Measurements from ENCODE around the gene IYD. TPM values are rescaled to one million over a fixed set of nuclear protein-coding genes. Genes with fewer than 3 reads are reported as not detected.
A peak's percentile ranks its signal among the peaks of the same experiment; 100 is the strongest.

IYD gene
- total and polyA plus RNA-seq, 9 of the 15 experiments (the other 6 are each of a cell fraction or from before 2014, with no cell fraction given) = not detected

DNA sequence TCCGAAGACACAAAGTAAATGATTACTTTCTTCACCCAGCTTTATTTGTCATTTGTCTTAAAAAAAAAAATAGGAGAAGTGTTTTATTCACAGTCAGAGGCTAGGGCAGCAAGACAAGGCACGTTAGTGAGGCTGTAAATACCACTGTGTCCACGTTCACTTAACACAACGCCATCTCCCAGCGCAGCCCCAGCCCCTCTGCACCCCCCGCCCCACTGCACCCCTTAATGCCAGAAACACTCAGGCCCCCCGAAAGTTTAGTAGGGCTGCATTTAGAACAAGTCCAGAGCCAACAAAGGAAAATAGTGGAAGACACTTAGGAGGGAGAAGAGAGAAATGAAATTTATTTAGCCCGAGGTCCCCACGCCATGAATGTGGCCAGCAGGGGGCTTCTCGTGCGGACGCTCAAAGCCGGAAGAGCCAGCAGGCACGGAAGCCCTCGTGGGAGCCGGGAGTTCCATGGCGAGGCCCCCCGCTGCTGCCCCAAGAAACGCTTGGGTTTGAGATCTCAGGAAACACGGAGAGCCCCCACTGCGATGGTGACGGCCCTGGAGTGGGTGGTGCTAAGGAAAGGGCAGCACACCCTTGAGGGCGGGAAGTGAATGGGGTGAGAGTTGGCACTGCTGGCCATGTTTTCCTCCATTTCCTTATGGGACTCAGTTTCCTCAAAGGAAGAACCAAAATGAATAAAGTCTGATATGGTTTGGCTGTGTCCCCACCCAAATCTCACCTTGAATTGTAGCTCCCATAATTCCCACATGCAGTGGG, 50.2 kb downstream of the IYD start (continued):
- TF ChIP-seq, protein P1, sequence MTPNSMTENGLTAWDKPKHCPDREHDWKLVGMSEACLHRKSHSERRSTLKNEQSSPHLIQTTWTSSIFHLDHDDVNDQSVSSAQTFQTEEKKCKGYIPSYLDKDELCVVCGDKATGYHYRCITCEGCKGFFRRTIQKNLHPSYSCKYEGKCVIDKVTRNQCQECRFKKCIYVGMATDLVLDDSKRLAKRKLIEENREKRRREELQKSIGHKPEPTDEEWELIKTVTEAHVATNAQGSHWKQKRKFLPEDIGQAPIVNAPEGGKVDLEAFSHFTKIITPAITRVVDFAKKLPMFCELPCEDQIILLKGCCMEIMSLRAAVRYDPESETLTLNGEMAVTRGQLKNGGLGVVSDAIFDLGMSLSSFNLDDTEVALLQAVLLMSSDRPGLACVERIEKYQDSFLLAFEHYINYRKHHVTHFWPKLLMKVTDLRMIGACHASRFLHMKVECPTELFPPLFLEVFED (CRISPR knock-in tag; conservative IDR thresholded peaks at IDR 0.05) = 0 out of 2 replicates have a peak, but pooled peaks have one; percentile 18
- TF ChIP-seq EHMT2 (IDR thresholded peaks at IDR 0.05) = peak; percentile 80; the same call in 1 of the 2 replicates
- TF ChIP-seq, protein P2, sequence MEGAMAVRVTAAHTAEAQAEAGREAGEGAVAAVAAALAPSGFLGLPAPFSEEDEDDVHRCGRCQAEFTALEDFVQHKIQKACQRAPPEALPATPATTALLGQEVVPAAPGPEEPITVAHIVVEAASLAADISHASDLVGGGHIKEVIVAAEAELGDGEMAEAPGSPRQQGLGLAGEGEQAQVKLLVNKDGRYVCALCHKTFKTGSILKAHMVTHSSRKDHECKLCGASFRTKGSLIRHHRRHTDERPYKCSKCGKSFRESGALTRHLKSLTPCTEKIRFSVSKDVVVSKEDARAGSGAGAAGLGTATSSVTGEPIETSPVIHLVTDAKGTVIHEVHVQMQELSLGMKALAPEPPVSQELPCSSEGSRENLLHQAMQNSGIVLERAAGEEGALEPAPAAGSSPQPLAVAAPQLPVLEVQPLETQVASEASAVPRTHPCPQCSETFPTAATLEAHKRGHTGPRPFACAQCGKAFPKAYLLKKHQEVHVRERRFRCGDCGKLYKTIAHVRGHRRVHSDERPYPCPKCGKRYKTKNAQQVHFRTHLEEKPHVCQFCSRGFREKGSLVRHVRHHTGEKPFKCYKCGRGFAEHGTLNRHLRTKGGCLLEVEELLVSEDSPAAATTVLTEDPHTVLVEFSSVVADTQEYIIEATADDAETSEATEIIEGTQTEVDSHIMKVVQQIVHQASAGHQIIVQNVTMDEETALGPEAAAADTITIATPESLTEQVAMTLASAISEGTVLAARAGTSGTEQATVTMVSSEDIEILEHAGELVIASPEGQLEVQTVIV (CRISPR knock-in tag; IDR thresholded peaks at IDR 0.05; ENCODE audit: borderline replicate concordance) = 0 out of 2 replicates have a peak, but pooled peaks have one; percentile 53
- peak; percentile 70 for TF ChIP-seq CXXC5 (CRISPR knock-in tag; IDR thresholded peaks at IDR 0.05)
- TF ChIP-seq MIER1 (IDR thresholded peaks at IDR 0.05; ENCODE audit: low read depth) = no peak
- TF ChIP-seq CBX1 (IDR thresholded peaks at IDR 0.05; ENCODE audit: low read depth) = peak; percentile 77
- peak; percentile 70 for TF ChIP-seq POLR2G (IDR thresholded peaks at IDR 0.05; ENCODE audit: low read depth, low read length)
- no peak for TF ChIP-seq HMG20B (CRISPR knock-in tag; IDR thresholded peaks at IDR 0.05)
- TF ChIP-seq TEAD1 (CRISPR knock-in tag; IDR thresholded peaks at IDR 0.05) = peak in 1 of 2 experiments; percentile 49; a peak in 1 of 4 replicates
- TF ChIP-seq RAD51 (IDR thresholded peaks at IDR 0.05; ENCODE audit: borderline replicate concordance, low read depth) = no peak
- TF ChIP-seq NR2C2 (CRISPR knock-in tag; IDR thresholded peaks at IDR 0.05) = no peak
- 0 out of 2 replicates have a peak, but pooled peaks have one; percentile 23 for TF ChIP-seq NR2C2 (tag; IDR thresholded peaks at IDR 0.05)
- TF ChIP-seq, protein P3, sequence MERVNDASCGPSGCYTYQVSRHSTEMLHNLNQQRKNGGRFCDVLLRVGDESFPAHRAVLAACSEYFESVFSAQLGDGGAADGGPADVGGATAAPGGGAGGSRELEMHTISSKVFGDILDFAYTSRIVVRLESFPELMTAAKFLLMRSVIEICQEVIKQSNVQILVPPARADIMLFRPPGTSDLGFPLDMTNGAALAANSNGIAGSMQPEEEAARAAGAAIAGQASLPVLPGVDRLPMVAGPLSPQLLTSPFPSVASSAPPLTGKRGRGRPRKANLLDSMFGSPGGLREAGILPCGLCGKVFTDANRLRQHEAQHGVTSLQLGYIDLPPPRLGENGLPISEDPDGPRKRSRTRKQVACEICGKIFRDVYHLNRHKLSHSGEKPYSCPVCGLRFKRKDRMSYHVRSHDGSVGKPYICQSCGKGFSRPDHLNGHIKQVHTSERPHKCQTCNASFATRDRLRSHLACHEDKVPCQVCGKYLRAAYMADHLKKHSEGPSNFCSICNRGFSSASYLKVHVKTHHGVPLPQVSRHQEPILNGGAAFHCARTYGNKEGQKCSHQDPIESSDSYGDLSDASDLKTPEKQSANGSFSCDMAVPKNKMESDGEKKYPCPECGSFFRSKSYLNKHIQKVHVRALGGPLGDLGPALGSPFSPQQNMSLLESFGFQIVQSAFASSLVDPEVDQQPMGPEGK (CRISPR knock-in tag; IDR thresholded peaks at IDR 0.05; ENCODE audit: borderline replicate concordance) = no peak
- TF ChIP-seq, protein P4, sequence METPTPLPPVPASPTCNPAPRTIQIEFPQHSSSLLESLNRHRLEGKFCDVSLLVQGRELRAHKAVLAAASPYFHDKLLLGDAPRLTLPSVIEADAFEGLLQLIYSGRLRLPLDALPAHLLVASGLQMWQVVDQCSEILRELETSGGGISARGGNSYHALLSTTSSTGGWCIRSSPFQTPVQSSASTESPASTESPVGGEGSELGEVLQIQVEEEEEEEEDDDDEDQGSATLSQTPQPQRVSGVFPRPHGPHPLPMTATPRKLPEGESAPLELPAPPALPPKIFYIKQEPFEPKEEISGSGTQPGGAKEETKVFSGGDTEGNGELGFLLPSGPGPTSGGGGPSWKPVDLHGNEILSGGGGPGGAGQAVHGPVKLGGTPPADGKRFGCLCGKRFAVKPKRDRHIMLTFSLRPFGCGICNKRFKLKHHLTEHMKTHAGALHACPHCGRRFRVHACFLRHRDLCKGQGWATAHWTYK (CRISPR knock-in tag; IDR thresholded peaks at IDR 0.05) = no peak
- no peak for TF ChIP-seq MED1 (CRISPR knock-in tag; IDR thresholded peaks at IDR 0.05; ENCODE audit: borderline replicate concordance)
- no peak for TF ChIP-seq PRPF4 (IDR thresholded peaks at IDR 0.05; ENCODE audit: insufficient read depth, low read depth, low read length, poor library complexity, severe bottlenecking)
- 0 out of 2 replicates have a peak, but pooled peaks have one; percentile 54 for TF ChIP-seq GTF2A2 (tag; IDR thresholded peaks at IDR 0.05)
- no peak for TF ChIP-seq BRD4 (IDR thresholded peaks at IDR 0.05)
- no peak for TF ChIP-seq CBX2 (IDR thresholded peaks at IDR 0.05; ENCODE audit: insufficient read depth, low read length, poor library complexity, severe bottlenecking)
- TF ChIP-seq ATF1 (CRISPR knock-in tag; IDR thresholded peaks at IDR 0.05) = no peak
- TF ChIP-seq ATF1 (tag; IDR thresholded peaks at IDR 0.05) = peak; percentile 32; the same call in 1 of the 2 replicates

All from K562 (cell line).